Right lobe of liver (tissue), 4 donors: ENCODE measurements around the gene ARHGEF37.

Source experiments
- POLR2A ChIP-seq: fragments of 450-650 bp; IDR thresholded peaks from one replicate; pipeline ENCODE4 v1.6.1; 2017; ENCODE audit warnings: antibody characterized with exemption, mild to moderate bottlenecking
- TF ChIP-seq, protein P1 (sequence below), 4 donors: fragments of 200-600 bp in 3 of 4; fragments of 450-650 bp in 1 of 4; IDR thresholded peaks; one replicate each; pipeline versions ENCODE4 v1.5.1 to v1.8.0; 2016 to 2022; ENCODE audit warnings: antibody characterized with exemption in 4 of 4, mild to moderate bottlenecking in 2 of 4
- donor health status: DM: no; HTN: no; CAD: no.
- donor health status: DM: no; HTN: no; CAD: no.
- donor health status: DM: no; HTN: yes; CAD: no.

DNA sequence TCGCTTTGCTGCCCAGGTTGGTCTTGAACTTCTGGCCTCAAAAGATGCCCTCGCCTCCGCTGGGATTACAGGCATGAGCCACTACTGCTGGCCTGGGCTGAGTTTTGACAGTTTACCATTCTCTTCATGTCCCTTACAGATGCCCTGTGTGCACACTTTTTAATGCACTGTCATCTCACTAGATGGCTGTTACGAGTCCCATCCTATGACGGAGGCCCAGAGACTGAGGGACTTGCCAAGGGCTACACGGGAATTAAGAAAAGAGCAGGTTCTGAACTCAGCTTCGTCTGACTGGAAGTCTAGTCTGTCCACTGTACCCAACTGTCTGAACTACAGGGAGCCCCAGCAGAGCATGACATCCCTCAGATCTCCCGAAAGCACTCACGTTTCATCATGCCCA lies 63.9 kb downstream of the ARHGEF37 start:
- TF ChIP-seq, protein P1, sequence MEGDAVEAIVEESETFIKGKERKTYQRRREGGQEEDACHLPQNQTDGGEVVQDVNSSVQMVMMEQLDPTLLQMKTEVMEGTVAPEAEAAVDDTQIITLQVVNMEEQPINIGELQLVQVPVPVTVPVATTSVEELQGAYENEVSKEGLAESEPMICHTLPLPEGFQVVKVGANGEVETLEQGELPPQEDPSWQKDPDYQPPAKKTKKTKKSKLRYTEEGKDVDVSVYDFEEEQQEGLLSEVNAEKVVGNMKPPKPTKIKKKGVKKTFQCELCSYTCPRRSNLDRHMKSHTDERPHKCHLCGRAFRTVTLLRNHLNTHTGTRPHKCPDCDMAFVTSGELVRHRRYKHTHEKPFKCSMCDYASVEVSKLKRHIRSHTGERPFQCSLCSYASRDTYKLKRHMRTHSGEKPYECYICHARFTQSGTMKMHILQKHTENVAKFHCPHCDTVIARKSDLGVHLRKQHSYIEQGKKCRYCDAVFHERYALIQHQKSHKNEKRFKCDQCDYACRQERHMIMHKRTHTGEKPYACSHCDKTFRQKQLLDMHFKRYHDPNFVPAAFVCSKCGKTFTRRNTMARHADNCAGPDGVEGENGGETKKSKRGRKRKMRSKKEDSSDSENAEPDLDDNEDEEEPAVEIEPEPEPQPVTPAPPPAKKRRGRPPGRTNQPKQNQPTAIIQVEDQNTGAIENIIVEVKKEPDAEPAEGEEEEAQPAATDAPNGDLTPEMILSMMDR (IDR thresholded peaks at IDR 0.05), result no peak
- no peak for TF ChIP-seq POLR2A
